DMS114 treated with DMSO at 0.1 percent for 48 hours (cell line): ENCODE measurements around the gene CATSPERZ.

ENCODE experiments used
- DNase-seq: peaks from one replicate; lab custom pipeline; 2025; ENCODE audit not compliant: unreplicated experiment; lab: John Stamatoyannopoulos, UW

Gene CATSPERZ

GRCh38 chr11:64284962-64285884 is 14.9 kb upstream of the CATSPERZ start, which contains the start of gene GPR137:
GPR137 (plus strand) TSS chr11:64285848; CDS start chr11:64286525, 677 bp downstream.
- DNase-seq: peak; percentile 72

- no peak for DNase-seq
Observed at GRCh38 chr11:64285885-64286800, 14.0 kb upstream of the CATSPERZ start.

- no peak for DNase-seq
Observed at GRCh38 chr11:64286801-64287159, 13.4 kb upstream of the CATSPERZ start.

- no peak for DNase-seq
Observed at GRCh38 chr11:64287676-64288352, 12.3 kb upstream of the CATSPERZ start.

GRCh38 chr11:64288353-64288750 is 11.8 kb upstream of the CATSPERZ start:
- no peak for DNase-seq

- DNase-seq: no peak
Observed at GRCh38 chr11:64289002-64289564, 11.1 kb upstream of the CATSPERZ start.

GRCh38 chr11:64290352-64291261 is 9.6 kb upstream of the CATSPERZ start:
- DNase-seq: no peak

GRCh38 chr11:64291262-64291751 is 8.9 kb upstream of the CATSPERZ start, which contains the start of gene KCNK4:
KCNK4 (plus strand) TSS chr11:64291302; CDS start chr11:64293019, 1,717 bp downstream.
- no peak for DNase-seq

- DNase-seq: no peak
Observed at GRCh38 chr11:64291752-64292459, 8.3 kb upstream of the CATSPERZ start.

GRCh38 chr11:64292460-64293254 is 7.5 kb upstream of the CATSPERZ start:
- no peak for DNase-seq

- no peak for DNase-seq
Observed at GRCh38 chr11:64294774-64295173, 5.4 kb upstream of the CATSPERZ start.

- no peak for DNase-seq
Observed at GRCh38 chr11:64295760-64296159, 4.4 kb upstream of the CATSPERZ start.

GRCh38 chr11:64296236-64296635 is 3.9 kb upstream of the CATSPERZ start:
- no peak for DNase-seq

GRCh38 chr11:64296830-64297698 is 3.1 kb upstream of the CATSPERZ start:
- no peak for DNase-seq

- no peak for DNase-seq
Observed at GRCh38 chr11:64297699-64298358, 2.3 kb upstream of the CATSPERZ start.
